GM18907 (cell line): Measurements from ENCODE around the gene TSKU.
"Not testable (repeated sequence)": the region's sequence is repeated elsewhere in the genome, so short reads cannot be mapped to it uniquely, and the experiment has no call there.

Source experiments
- ATAC-seq: cut with Tn5 transposase; IDR thresholded peaks from one replicate; pipeline ENCODE4 v1.9.1; 2021; ENCODE audit warnings: mild to moderate bottlenecking, moderate library complexity; ENCODE audit not compliant: unreplicated experiment

TSKU gene, protein sequence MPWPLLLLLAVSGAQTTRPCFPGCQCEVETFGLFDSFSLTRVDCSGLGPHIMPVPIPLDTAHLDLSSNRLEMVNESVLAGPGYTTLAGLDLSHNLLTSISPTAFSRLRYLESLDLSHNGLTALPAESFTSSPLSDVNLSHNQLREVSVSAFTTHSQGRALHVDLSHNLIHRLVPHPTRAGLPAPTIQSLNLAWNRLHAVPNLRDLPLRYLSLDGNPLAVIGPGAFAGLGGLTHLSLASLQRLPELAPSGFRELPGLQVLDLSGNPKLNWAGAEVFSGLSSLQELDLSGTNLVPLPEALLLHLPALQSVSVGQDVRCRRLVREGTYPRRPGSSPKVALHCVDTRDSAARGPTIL

DNA sequence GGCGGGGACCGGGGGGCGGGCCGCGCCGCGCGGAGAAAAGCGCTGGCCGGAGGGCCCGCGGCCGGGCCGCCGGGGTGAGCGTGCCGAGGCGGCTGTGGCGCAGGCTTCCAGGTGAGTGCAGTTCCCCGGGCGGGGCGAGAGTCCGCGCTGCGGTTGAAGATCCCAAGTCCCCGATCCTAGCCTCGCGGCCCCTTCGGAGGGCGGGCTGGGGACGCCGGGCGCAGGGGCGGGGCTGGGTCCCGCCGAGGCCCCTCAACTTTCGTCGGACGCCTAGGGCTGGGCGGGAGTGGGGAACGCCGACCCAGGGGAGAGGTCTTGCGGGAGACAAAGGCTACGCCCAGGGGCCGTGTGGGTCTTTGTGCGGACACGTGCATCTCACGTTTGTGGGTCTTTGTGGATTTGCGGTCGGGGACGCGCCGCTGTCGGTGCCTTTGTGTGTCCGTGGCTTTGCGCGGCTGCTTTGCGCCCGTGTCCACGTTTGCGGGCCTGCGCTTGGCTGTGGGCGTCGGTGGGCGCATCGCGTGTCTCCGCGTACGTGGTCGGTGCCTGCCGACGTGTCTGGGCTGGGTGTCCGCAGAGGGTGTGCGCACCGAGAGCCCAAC lies at the start of gene TSKU:
Gene TSKU (plus strand): TSS at position 63 of the 602 bp plus-strand sequence. CDS start 12,261 bp downstream, outside the sequence.
- ATAC-seq, result no peak

DNA sequence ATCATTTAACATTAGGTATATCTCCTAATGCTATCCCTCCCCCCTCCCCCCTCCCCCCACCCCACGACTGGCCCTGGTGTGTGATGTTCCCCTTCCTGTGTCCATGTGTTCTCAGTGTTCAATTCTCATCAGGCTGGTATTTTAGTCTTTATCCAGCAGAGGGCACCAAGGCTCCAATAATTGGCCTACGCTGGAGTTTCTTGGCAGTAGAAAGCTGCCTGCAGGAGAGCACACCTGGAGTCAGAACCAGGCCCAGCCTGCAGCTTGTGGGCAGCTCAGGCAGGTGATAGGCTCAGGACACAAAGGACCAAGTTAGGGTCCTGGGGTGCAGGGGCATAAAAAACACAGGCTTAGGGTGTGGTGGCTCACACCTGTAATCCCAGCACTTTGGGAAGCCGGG lies 49.2 kb upstream of the TSKU start:
- not testable (repeated sequence) for ATAC-seq

DNA sequence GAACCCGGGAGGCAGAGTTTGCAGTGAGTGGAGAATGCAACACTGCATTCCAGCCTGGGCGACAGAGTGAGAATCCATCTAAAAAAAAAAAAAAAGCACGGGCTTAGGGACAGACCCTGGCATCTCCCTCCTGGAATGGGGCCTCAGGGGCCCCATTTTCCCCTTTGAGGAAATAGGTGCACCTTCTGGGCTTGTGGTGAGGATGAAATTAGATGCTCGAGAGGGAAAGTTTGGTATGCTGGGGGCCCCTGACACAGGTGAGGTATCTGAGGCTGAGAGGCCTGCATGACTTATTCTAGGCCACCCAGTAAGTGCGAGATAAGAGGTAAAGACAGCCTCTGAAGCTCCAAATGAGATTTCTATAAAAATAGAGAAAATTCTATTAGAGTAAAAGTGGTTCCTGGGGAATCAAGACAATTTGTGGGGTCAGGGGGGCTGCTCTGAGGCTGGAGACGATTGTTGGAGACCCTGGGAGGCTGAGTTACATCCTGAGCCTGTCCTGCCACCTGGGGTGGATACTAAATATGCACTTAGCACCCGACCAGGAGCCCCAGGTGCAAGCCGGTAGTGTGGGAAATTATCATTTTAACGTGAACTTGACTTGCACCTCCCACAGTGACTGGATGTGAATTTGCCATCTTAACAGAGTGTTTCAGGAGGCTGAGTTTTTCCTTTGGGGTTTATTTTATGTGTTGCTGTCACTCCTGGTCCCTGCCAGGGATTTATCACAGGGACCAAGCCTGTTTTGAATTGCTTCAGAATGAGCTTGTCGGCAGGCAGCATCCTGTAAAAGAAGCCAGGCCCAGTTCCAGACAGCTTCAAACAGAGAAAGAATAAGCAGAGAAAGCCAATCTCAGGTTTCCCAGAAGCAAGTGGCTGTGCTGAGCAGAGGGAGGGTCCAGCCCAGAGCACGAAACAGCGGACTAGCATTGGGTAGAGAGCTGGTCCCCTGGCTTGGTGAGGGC lies 48.4 kb upstream of the TSKU start:
- ATAC-seq, result no peak

DNA sequence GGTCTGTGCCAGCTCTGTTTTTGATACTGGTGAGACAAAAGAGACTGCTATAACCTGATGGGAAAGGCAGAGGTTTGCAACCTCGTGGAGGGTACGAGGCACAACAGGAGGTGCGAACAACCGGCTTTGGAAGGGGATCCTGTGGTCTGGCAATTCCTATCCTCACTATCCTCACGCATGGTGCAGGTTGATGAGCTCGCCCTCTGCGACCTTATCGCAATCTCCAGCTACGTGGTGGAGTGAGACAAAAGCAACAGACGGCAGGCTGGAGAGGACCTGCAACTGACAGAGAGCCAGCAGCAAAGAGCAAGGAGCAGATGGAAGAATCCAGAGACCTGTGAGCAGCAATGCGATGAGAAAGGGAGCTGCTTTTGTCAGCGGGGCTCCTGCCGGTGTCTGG lies 47.3 kb upstream of the TSKU start:
- no peak for ATAC-seq

DNA sequence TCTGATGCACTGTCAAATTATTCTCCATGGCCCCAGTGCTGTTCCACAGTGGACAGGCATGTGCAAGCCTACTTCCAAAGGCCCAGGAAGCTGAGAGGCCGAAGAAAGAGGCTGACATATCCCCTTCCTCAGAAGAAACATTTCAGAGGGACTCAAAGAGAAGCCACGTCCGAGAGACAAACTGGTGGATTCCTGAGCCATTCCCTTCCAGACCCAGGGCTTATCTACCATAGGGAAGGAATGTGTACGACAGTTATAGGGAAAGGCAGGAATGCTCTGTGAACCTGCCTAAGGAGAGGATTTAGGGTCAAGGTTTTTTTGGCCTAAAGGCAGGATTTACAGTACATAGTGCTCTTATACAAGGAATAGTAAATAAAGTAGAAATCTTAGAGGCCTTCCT lies 46.9 kb upstream of the TSKU start:
- no peak for ATAC-seq

DNA sequence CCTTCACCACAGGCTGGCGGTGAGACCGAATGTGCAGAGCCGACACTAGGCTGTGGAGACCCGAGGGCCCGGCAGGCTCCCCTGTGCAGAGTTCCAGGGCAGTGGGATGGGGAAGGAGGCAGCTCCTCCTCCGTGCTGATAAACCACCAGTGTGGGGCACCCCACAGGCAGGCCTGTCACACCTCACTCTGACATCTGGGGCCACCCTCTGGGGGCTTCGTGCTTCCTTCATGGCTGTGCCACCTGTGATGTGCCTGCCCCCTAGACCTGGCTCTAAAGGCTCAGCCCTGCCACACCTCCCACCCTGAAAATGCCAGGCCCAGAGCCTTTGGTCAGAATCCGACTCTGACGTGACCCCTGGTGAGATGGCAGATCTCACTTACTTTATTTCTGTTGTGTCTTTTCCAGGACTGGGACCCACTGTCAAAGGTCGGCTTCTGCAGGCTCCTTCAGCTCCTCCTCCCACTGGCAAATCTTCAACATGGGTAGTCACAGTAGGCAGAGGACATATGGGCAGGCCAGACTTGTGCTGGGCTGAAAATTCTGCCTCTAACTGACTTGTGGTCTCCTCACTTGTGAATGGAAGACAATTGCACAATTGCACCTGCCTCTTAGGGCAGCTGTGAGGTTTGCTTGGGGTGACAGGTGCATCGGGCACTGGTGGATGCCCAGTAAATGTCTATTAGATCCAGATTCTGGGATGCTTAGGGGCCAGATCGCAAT lies 46.2 kb upstream of the TSKU start:
- no peak for ATAC-seq

DNA sequence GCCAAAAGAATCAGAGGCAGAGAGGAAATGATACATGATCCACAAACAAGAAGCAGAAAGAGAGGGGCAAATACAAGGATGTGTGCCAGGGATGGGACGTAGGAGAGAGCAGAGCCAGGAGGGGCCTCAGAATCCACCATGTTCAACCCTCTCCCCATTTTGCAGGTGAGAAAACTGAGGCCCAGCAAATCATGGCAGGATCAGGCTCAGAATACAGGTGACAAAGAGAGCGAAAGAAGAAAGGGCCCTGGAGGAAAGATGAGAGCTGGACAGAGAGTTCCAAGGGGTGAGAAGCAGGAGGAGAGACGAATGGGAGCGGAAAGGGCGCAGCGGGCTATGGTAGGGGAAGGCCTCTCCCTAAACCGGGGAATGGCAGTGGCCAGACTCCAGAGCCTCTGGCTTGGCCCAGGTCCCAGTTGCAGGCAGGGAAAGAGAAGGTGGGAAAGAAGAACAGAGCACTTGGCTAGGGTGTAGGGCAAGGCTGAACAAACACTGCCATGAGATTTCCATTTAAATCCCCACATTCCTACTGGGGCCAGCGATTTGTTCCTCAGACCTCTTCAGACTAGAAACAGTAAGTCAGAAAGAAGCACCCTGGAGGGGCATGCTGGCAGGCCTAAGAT lies 44.4 kb upstream of the TSKU start:
- ATAC-seq, result no peak

DNA sequence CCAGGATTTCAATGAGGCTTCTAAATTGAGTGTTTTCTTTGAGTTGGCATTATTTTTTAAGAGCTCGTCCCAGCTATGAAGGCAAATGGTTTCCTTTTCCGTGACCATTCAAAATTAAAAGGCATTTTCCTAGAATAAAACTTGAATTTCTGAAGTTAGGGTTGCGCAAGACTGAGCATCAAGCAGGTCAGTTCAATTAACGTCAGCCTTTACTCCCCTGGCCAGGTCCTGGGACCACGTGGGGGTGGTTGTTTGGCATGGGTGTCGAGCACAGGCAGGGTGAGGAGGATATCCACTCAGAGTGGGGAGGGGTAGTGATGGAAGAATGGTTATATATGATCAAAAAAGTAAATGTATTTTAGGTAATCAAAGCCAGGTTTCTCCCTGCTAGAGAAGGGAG lies 43.4 kb upstream of the TSKU start:
- ATAC-seq, result no peak

DNA sequence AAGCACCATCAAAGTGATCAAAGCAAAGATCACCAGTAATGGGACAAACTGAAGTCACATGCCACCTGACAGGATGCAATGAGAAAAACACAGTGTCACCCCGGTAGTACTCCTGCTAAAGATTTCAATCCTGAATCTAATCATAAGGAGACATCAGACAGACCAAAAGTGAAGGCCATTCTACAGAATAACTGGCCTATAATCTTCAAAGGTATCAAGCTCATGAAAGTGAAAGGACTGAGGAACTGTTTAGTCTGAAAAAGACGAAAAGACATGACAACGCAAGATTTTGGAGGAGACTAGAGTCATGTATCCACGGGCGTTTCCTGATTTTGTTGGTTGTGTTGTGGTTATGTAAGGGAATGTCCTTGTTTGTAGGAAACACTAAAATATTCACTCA lies 42.4 kb upstream of the TSKU start:
- ATAC-seq, result no peak

DNA sequence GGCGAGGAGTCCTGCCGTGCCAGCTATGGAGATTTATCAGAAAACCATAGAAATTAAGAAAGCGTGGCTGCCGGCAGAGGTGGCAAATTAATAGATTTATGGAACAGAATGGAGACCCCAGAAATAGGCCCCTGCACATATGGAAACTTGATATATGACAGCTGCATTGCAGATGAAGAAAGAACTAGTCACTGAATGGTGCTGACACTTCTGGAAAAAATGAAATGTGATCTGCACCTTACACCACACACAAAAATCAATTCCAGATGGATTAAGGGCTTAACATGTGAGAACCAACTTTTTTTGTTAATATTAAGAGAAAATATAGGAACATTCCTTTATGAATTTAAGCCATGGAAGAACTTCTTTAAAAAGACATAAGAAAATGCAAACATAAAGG lies 40.3 kb upstream of the TSKU start:
- no peak for ATAC-seq

DNA sequence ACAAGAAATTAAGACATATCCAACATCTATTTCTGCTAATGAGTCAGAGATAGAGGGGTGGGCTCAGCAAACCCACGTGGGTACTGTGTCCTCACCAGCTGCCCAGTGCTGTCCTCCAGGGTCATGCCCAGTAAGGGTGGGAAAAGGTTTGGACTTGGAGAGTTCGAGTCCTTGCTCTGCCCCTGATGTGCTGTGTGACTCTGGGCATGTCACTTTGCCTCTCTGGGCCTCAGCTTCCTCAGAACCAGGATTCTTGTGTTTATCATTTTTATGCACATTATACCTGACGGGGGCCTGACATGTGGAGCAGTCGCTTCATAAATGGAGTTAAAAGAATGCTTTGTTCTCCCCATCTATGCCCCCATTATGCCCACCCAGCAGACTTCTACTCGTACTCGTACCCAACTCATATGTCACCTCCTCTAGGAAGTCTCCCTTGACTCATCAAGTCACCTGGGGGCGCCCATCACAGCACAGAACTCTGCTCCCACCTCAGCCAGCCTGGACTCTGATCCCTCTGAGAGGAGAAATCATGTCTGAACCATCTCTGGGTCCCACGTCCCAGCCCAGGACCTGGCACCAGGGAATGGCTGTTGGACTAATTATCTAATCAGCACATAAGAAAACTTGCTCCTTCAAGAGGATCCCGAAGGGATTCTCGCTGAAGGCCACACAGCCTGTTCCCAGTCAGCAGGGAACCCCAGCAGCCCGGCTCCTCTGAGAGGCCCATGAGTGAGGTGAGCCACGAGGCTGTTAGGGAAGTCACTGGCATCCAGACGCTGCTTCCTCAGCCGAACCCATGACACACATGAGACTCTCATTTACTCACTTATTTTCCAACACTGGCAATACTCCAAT lies 38.7 kb upstream of the TSKU start:
- no peak for ATAC-seq

DNA sequence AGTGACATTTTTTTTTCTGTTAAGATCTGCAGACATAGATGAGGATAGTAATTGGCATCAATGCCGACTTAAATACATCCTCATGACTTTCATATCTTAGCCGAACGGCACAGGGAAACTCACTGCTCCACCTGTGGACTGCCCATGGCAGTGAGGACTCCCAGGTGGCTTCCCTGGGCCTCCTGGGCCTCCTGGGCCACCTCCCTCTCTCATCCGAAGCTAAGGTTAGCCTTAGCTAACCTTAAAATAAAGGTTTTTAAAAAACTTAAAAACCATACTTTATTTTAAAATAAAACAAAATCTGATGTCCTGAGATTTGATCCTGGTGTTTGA lies 38.1 kb upstream of the TSKU start:
- ATAC-seq, result no peak

DNA sequence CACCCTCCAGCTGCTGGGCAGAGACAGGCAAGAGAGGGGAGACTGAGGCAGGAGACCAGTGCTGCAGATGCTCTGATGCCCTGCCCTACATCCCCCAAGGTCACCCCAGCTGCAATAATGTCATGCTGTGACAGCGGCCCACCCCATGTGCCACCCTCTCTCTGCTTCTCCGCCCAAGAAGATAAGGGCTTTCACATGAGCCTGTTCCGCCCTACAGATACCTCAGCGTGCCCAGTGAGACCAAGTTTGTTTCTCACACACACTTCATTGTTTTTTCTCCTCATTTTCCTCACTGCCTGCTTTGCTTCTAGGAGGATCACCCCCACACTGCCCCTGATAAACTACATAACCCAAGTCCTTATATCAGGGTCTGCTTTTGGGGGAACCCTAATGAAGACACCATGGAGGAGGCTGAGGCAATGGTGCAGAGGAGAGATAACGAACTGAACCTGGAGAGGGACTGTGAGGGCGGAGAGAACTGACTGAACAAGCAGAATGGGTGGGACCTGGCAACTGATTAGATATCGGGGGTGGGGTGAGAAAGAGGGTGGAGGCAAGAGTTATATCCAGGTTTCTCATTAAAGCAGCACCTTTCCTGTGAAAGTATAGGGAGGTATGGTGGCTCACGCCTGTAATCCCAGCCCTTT lies 37.5 kb upstream of the TSKU start:
- ATAC-seq, result no peak

DNA sequence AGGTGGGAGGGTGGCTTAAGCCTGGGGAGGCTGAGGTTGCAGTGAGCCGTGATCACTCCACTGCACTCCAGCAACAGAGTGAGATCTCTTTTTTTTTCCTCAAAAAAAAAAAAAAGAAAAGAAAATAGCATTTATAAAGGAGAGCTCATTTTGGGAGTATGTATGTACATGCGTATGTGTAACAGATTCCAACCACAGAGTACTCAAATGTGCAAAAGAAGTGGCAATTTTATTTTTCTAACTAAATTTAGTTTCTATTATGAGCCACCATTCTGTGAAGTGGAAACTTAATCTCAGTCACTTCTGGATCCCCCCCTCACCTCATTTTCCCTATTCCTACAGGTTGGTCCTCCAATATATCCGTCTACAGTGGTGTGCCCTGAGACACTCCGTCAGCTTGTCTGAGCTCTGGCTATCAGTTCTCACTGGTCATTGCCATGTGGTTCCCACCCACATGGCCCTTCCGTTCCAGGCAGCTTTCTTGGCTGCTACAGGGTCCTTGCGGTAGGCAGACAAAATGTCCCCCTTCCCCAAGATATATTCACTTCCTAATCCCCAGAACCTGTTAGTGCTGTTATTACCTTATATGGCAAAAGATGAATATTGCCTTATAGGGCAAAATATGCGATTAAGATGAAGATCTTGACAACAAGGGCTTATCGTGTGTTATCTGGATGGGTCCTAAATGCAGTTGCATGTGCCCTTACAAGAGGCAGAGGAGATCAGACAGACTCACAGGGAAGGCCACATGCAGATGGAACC lies 35.8 kb upstream of the TSKU start:
- ATAC-seq, result no peak

DNA sequence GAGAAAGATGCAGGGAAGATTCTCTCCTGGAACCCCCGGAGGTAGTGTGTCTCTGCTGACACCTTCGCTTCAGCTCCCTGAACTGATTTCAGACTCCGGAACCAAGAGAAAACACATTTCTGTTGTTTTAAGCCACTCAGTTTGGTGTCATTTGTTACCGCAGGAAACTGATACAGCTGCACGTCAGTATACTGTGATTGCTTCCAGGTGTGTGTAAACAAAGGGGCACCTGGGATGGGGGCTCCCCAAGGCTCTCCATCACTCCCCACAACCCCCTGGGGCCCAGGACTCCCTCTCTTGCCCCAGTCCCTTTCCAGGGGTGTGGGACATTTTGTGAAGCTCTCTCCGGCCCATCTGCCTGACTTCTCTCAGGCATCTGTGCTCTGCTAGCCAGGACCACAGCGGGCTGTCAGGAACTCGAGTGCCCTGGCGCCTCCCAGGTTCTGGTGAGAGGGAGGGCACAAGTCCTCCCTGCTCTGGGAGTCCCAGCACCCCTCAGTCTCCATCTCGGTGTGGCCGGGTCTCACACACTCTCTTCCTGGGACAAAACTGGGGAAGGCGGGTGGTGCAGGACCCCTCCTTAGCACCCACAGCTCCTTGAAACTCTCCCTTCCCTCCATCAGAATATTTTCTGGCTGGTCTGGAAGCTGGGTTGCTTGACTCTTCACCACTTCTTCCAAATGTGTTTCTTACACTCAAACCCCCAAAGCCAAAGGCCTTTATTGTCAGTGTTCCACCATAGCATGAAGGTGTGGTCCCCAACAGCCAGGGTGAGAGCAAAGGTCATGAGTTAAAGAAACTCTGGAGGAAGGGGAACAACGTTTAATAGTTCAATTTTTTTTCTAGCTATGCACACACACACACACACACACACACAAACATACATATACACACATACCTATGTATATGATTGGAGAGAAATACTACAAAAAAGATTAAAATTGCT lies 35.0 kb upstream of the TSKU start:
- no peak for ATAC-seq

DNA sequence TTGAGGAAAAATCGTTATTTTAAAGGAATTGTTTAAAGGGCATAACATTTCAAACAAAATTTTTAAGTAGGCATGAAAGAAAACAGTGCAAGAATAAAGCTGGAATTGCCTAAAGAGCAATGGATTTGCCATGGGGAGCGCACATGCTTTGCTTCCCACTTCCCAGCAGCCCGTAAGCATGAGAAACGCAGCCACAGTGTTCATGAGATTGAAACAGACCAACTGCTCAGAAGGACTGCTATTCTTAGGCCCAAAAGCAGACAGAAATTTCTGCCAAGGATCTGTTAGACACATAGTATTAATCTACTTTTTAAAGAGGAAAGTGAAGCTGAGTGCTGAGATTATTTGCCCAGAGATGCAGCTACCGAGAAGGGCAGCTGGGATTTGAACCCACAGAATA lies 34.2 kb upstream of the TSKU start:
- no peak for ATAC-seq

DNA sequence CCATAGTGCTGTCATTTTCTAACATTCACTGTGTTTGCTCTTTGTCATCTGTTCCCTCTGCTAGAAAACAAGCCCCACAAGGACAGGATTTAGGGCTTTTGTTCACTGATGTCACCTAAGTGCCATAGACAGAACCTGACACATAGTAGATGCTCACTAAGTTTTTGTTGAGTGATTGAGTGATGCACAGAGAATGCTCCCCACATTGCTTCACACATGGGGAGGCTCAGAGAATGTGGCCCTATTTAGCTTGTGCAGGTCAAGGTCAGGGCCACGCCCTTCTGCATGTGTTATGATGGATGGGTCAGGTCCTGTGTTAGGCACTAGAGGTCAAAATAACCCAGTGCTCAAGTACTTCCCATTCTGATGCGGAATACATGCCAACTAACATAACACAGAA lies 33.1 kb upstream of the TSKU start:
- ATAC-seq, result no peak
